Brain pericyte (primary cell): ENCODE measurements around the gene BYSL.
A peak's percentile ranks its signal among the peaks of the same experiment; 100 is the strongest.

Experiments
- DNase-seq: peaks from one replicate; pipeline ENCODE4 v3.0.0-alpha.2; 2012; ENCODE audit warnings: low read depth, low spot score

The BYSL gene

DNA sequence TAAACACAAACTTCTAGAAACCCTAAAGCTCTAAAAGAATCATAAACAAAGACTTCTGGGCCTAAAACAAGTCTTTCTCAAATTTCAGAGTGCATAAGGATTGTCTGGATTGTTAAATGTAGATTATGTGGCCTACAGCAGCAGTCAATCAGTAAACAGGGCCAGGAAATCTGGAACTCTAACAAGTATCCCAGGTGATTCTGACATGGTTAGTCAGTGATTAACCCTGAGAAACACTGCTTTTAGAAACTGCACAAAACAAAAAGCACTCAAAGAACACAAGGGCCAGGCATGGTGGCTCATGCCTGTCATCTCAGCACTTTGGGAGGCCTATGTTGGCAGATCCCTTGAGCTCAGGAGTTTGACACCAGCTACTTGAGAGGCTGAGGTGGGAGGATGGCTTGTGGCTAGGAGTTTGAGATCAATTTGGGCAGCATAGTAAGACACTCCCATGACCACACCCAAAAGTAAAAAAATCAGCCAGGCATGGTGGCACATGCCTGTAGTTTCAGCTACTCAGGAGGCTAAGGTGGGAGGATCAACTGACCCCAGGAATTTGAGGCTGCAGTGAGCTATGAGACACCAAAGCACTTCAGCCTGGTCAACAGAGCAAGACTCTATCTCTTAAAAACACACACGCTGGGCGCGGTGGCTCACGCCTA, 6.3 kb upstream of the BYSL start:
- DNase-seq: no peak

DNA sequence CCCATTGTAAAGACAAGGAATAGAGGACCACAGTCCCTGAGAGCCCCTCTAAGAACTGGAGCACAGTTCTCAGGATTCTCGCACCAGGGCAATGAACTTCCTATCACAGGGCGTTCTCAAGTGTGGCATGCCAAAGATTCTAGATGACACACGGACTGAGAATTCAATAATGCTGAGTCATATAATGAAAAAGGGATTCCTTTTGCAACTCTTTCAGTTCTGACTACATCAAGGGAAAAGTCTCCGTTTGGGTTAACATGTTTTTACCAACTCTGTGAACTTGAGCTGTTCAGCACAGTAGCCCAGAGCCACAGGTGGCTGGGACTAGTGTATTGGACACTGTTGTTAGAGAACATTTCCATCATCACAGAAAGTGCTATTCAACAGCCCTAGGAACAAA, 3.8 kb upstream of the BYSL start:
- DNase-seq: no peak

DNA sequence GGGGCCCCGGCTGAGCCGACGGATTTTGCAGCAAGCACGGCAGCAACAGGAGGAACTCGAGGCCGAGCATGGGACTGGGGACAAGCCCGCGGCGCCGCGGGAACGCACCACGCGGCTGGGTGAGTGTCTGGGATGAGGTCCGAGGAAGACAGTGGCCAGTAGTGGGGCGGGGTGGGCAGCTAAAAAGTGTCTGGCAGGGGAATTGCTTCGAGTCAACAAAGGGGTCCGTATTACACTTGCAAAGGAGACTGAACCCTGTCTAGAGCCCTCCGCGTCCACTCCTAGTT, 356 bp downstream of the BYSL start:
- DNase-seq: no peak

DNA sequence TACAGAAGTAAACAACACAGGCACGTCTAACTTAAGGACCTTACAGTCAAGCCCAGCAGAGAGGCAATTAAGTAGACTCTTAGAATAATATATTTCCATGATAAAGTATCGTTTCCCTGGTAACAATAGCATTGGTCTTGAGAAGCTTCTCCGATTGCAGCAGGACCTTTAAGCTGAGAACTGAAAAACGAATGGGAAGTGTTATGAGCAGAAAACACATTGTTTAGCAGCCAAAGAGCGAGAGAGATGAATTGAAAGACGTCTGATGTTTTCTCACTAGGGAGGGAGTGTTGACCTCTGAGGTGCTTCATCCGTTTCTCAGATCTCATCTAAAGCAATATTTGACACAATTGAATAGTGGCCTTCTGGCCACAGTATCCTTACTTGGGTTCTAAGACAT, 855 bp downstream of the BYSL start:
- no peak for DNase-seq

DNA sequence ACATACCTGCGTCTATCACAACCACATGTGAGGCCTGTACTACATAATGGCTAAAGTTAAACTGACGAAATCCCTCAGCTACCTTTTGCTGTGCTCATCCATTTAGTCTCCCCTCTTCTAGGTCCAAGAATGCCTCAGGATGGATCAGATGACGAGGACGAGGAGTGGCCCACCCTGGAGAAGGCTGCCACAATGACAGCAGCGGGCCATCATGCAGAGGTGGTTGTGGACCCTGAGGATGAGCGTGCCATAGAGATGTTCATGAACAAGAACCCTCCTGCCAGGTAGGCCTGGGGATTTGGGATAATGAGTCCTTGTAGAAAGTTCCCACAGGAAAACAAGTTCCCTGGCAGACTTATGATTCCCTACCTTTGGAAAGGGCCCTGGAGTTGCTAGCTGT, 6.0 kb downstream of the BYSL start:
- no peak for DNase-seq

DNA sequence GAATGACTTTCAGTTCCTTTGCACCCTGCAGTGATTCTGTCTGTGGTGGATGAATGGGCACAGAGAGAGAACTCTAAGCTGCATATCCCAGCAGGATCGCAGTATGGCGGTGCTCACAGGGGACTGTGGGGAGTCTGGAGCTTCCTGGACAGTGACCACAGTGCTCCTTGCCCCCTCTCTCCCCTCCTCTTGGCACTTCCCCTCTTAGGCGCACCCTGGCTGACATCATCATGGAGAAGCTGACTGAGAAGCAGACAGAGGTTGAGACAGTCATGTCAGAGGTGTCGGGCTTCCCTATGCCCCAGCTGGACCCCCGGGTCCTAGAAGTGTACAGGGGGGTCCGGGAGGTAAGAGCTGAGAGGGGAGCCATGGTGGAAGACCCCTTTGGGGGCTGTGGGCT, 8.6 kb downstream of the BYSL start:
- no peak for DNase-seq

DNA sequence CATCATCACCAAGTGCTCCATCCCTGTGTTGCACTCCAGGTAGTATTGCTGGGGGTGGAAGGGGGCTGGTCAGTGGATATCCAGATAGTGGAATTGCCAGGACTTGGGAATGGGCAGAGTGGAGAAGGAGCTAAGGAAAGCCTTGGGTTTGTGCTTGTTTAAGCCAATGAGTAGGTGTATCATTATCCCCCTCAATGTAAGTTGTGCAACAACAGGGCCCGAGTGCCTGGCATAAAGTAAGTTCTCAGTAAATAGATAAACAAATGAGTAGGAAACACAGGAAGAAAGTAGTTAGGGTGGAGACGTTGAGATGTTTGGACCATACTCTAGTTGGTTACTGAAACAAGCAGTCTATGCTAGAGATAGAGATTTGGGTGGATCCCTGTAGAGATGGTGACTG, 10.5 kb downstream of the BYSL start:
- no peak for DNase-seq

DNA sequence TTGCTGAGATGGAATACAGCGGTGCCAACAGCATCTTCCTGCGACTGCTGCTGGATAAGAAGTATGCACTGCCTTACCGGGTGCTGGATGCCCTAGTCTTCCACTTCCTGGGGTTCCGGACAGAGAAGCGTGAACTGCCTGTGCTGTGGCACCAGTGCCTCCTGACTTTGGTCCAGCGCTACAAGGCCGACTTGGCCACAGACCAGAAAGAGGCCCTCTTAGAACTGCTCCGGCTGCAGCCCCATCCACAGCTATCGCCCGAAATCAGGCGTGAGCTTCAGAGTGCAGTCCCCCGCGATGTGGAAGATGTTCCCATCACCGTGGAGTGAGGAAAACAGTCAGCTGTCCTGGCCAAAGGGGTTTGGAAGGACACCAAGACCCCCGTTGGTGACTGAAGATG, 11.1 kb downstream of the BYSL start:
- no peak for DNase-seq

DNA sequence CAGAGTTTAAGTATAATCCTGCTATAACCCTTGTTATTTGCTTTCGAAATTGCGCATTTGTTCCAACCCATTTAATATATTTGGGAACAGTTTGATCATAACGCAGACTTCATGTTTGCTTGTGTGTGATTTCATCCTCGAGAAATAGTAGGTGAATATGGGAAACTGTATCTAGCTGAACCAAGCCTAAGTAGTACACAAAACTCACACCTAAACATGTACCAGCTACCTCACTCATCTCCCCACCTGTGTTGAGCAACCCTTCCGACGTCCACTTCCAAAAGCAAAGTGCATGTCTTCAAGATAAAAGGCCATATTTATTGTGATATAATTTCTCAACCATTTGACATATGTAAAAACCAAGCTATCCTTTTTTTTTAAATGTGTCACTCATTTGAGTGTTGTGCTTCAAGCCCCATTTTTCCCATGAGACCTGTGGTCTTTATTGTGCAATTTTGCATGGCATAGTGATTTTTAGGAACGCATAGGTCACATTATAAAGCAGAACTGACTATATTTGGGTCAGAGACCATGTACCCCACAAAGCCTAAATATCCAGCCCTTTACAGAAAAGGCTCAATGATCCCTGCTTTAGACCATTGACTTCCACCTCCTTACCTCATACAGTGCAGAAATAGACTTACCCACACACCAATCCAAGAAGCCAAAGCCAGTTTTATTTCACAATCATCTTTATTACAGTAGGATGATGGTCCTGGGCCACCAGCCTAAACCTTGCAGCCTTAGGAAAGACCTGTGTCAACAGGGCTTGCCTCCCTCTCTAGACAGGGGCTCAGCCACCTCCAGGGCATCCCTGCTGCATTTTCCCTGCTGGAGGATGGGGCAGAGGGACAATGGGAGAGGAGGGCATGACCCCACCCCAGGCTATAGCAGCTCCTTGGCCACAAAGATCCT, 13.2 kb downstream of the BYSL start:
- DNase-seq: no peak

DNA sequence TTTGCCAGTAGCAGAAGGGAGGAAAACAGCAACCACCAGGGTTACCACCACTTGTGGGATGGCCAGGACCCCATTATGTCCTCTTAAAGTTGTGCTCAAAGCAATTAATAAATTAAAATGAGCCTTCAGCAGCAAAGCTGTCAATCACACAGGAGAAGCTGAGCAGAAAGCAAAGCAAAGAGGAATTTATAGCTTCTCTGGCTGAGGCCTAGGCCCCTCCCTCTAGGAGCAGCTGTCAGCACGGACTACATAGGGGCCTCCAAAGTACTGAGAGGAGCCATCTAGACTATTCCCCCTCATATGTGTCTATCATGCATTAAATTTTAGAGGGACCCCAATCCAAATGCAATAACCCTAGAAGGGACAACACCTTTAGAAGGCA, 13.9 kb downstream of the BYSL start:
- no peak for DNase-seq

DNA sequence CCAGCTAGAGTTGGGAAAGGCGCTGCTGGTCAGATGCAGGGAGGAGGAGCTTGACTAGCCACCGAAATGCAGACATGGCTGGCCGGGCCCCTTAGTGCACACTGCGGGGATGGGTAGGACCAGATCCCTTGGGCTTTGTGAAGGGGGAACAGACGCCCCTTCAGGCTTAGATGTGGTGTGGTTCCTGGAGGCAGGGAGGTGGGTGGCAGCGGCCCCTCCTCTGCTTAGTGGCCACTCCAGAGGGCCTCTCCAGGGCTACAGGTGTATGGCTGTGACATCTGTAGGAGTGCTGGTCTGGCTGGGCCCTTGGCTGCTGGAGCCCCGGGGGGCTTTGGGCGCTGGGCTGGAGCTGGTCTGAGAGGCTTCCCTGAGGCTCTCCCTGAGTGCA, 14.4 kb downstream of the BYSL start:
- no peak for DNase-seq

DNA sequence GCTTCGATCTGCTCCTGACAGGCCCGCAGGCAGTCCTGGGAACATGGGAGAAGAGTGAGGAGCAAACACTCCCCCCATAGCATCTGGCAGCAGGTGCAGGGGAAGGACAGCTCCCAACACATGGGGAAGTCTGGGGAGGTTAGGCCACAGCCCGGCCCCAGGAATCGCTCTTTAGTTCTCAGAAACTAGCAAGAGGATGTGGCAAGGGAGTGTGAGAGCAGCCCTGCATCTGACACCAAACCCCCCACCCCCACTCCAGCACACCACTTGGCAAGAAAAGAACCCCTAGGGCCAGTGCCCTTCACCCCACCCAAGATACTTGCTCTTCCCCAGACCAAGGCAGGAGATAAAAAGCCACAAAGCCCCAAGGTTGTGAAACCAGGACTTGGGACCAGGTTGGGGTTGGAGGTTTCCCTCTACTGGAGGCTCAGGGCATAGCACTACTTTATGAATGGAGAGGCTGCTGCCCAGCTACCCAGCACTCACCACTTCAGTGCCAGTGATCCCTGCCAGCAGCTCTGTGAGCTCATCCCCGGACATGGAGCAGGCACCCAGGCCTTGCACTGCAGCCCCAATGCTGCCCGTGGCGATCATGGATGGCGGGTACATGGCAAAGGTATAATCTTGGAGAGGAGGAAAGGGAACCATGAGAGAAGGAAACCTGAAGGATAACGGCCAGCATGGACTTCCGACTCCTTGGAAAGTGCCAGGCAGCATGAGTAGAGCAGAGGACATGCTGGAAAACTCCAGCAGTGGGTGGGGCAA, 15.0 kb downstream of the BYSL start:
- DNase-seq: peak; percentile 27

DNA sequence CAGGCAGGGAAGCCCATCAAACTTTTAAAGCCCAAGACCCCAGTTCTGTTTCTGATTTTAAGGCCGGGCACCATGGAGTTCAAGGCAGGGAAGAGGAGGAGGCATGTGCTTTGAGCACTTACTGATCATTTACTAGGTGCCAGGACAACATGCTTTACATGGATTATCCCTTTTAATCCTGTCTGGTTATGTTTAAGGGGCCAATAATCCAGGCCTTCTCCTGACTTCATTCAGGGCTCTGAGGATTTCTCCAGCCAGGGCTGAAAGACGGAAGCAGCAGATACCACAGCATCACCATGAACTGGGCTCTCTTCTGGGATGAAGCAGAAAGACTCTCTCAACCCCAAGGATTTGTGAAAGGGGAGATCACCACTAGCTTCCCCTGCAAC, 16.2 kb downstream of the BYSL start:
- no peak for DNase-seq

DNA sequence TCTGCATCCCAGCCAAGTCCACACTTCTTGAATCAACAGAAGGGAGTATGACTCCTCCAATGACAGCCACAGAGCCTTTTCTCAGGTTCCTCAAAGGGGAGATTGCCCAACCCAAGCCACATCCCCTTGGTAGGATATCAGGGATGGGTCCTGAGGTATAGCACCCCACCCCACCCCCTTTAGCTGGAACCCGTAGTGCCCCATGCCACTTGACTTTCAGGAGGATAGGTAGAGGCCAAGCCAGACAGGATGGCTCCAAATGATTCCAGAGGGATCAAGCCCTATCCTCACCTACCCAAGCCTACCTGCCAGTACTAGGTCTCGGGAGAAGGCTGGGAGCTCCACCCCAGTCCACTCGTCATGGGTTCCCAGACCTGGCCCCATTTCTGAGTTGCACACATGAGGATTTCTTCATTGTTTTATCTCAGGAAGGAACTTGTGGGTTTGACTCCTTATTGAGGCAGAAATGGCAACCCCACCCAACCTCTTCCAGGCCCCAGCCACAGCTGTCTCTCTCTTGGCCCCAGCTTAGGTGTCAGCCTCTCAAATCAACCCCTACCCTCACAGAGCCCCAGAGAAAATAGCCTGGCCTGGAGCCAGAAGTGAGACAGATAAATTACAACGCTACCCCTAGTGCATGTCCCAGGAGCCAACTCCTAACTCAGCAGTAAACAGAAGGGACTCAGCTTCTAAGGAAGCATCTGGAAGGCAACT, 16.7 kb downstream of the BYSL start:
- DNase-seq: no peak

DNA sequence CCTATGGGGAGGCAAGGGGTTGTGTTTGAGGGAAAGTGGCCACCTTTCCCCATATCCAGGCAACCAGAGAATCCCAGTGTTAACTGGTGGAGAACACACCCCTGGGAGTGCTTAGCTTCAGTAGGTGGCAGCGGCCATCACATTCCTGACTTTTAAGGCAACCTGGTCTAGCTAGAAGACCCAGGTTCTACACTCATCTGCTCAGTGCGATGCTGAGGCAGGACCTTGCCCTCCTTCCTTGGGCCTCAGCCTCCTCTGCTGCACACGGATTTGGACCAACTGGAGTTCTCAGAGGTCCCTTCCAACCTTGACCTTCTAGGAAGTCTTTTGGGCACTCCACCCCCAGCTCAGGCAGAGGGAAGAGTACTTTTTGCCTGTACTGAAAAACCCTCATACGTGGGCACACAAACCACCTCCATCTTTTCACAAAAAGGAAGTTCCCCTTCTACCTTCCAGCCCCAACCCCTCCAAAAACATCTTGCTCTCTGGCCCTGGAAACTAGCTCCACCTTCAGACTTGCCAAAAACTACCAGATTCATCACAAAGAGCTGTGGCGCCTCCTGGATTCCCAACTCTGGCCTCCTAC, 17.4 kb downstream of the BYSL start:
- no peak for DNase-seq

DNA sequence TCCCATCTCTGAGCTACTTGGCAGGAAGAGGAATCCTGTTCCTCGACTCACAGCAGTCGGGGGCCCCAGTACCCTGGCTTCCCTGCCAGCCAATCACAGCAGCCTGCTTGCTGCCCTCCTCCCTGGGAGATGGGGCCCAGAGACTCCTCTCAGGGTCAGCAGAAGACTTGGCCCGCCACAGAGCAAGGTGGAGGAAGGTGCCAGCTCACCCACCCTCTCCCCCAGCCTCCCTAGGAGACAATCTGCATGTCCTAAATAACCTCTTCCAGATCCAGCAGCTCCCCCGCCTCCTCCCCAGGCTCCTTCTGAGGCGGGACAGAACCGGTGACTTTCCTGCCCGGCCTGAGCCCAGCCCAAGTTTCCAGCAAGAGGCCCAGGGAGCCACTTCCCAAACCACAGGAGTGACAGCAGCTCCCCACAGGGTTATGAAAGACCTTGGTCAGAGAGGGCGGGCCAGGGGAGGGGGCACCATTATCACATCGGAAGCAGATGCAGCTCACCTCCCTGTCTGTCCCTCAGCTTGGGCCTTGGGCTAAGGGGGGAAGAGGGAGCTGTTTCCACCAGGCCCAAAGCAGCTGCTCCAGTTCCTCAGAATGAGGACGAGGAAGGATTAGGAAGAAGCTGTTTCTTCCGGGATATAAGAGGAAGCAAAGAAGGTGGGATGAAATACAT, 18.0 kb downstream of the BYSL start:
- DNase-seq: no peak

DNA sequence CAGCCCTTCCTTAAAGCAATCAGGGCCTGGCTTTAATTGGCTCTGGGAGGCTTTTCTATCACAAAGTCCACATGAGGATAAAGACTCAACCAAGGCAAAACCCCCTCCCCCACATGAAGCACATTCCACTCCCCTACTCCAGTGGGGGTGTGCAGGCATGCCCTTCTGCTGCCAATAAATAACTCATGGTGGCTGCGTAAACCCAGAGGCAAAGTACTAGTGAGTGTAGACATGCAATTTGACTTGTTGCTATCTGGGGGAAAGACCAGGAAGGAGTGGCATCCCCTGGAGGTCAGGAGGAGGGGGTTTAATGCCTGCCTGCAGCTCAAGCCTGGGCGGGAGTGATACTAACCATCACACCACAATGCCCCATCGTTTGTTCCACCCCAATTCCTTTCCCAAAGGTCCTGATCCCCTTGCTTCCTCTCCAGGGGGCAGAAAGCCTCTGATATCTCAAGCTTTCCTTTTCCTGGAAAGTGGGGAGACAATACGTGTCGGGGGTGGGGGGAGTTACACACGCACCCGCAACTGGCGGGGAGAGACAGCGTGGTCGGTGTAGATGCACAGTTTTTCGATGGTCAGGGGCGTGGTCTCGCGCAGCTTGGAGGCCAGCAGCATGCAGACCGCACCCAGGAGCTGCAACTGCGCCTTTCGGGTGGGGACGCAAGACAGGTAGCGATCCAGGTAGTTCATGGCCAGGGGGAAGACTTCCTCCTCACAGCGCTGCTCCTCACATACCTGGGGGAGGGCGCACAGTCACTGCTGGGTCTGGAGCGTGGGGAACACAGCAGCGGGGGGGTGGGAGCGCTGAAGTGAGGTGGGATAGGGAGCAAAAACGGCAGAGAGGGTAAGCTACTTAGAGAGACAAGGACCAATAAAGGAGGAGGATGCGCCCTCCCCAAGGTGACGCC, 18.8 kb downstream of the BYSL start:
- DNase-seq: no peak

DNA sequence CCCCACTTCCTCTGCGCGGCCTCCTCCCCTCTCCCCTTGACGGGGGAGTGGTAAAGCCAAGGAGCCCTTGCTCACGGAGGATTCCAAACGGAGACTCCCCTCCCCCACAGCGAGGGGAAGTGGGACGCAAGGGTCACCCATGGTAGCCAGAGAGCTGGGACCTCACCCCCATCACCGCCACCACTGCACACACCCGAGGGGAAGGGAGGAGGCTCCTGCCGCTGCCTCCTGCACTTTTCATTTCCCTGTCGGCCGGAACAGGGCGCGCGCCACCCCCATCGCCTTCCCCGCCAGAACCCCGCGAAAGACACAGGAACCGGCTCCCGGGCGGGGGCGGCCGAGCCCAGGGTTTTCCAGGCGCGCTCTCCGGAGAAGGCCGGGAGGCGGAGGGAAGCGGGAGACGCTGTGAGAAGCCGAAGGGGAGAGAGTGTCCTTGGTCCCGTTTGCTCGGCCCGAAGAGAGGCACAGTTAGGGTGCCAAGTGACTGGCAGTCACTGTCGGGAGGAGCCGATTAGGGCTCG, 19.5 kb downstream of the BYSL start:
- DNase-seq: no peak

DNA sequence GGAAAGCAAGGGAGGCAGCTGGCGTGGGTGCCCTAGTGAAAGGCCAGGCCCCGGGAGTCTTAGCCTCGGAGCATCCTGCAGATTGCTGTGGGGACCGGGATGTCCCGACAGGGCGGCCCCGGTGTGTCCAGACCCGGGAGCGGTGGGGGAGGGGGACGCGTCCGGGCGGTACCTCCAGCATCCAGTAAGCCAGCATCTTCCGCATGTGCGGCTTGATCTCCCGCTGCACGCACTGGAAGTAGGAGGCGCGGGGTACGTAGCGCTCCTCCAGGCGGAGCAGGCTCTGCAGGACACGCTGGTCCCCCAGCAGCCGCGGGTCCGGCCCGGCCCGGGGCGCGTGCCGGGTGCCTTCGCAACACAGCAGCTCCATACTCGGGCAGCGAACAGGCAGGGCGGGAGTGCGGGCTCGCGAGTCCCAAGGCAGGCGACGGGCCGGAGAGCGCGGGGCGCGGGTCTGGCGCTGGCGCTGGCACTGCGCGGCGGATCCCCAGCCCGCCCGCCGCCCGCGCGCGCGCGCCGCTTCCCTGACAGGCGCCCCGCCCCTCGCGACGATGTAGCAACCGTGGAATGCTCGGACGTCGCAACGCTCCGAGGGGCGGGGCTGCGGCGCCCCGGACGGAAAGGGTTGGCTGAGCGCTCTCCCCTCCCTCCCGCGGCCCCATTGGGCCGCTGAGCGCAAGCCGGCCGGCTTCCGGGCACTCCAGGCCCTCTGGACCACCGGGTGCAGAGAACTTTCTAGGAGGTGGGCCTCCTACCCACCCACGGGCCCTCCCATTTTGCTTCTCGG, 20.2 kb downstream of the BYSL start, which contains the start of gene CCND3:
Gene CCND3 (minus strand): TSS at position 529 of the 787 bp plus-strand sequence. CDS start 159 bp downstream, at position 370.
- DNase-seq: peak; percentile 57
